Measurements from ENCODE around the gene HTRA1. TPM values are rescaled to one million over a fixed set of nuclear protein-coding genes. Genes with fewer than 3 reads are reported as not detected.

Gene HTRA1
- total RNA-seq, 2 donors from 2014 or later: 41.4 to 61.8 TPM

DNA sequence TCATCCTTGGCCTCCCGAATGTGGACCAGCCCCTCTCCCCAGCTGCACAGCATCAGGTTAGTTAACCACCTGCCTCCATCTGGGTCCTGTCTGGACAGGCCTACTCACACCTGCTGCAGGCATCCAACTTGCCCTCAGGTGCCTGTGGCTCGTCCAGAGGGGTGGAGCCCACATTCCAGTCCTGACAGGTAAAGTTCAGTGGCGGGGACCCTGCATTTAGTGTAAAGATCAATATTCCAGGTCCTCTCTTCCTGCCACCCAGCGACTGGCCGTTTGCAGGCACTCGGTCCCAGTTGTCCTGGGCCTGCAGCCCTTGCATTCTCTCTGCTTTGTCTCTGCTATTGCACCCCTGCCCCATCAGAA is 15.0 kb downstream of the HTRA1 start:
- H3K27ac ChIP-seq: no peak overlapping the region
- TF ChIP-seq POLR2AphosphoS5 (IDR thresholded peaks at IDR 0.05): no peak
- TF ChIP-seq, protein P1, sequence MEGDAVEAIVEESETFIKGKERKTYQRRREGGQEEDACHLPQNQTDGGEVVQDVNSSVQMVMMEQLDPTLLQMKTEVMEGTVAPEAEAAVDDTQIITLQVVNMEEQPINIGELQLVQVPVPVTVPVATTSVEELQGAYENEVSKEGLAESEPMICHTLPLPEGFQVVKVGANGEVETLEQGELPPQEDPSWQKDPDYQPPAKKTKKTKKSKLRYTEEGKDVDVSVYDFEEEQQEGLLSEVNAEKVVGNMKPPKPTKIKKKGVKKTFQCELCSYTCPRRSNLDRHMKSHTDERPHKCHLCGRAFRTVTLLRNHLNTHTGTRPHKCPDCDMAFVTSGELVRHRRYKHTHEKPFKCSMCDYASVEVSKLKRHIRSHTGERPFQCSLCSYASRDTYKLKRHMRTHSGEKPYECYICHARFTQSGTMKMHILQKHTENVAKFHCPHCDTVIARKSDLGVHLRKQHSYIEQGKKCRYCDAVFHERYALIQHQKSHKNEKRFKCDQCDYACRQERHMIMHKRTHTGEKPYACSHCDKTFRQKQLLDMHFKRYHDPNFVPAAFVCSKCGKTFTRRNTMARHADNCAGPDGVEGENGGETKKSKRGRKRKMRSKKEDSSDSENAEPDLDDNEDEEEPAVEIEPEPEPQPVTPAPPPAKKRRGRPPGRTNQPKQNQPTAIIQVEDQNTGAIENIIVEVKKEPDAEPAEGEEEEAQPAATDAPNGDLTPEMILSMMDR (IDR thresholded peaks at IDR 0.05): no peak
- TF ChIP-seq POLR2A (IDR thresholded peaks at IDR 0.05): no peak
- H3K9me3 ChIP-seq: no peaks in the 10 kb centered on the region
- DNase-seq (ENCODE audit: low spot score): no peak
- no peaks in the 10 kb centered on the region for H3K27me3 ChIP-seq (replicated peaks; ENCODE audit: insufficient read depth)
- no peak overlapping the region for H3K4me3 ChIP-seq
- intact Hi-C loops (cut with DNase I): no loop called here
- H3K4me1 ChIP-seq (replicated peaks): no peaks in the 10 kb centered on the region
- no peaks in the 10 kb centered on the region for H3K36me3 ChIP-seq
- 39% methylated on average over 6 of the region's 6 CpGs for WGBS

DNA sequence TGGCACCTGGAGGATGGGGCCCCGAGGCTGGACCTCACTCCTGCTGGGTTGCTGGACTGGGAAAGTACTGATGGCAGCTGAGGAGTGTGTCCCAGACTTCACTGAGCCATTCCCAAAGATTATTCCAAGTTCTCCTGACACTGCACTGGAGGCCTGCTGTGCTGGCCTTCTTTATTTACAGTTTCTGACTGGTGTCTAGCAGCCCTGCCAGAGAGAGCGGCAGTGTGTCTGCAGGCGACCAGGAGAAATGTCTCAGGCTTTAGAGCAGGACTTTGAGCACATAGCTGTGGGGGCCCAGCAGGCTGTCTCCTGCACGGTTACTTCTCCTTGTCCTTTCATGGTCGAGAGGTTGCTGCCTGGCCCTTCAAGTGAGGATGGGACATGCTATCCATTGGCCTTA is 16.1 kb downstream of the HTRA1 start:
- WGBS: 77% methylated on average over 5 of the region's 5 CpGs
- H3K4me1 ChIP-seq (replicated peaks): no peaks in the 10 kb centered on the region
- H3K9me3 ChIP-seq: no peaks in the 10 kb centered on the region
- TF ChIP-seq, protein P1 (IDR thresholded peaks at IDR 0.05): no peak
- TF ChIP-seq POLR2A (IDR thresholded peaks at IDR 0.05): no peak
- no peak for TF ChIP-seq POLR2AphosphoS5 (IDR thresholded peaks at IDR 0.05)
- no peak for DNase-seq (ENCODE audit: low spot score)
- H3K36me3 ChIP-seq: no peaks in the 10 kb centered on the region
- no peak overlapping the region for H3K4me3 ChIP-seq
- no peaks in the 10 kb centered on the region for H3K27me3 ChIP-seq (replicated peaks; ENCODE audit: insufficient read depth)
- intact Hi-C loops (cut with DNase I): no loop called here
- no peak overlapping the region for H3K27ac ChIP-seq

DNA sequence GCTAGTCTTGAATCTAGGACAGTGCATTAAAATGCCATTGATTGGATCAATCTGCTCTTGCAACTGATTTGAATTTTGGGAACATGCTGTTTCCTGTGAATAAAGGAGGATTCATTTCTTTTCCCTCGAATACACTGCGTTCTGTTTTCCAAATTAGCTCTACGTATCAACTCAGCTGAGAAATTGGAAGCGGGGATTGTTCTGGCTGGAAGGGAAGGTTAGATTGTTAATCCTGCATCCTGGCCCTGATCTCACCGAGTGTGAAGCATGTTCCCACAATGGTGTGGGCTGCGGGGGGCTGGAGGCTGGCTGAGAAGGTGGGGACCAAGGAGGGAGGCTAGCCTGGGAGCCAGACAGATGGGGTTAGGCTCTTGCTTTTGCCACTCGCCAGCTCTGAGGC is 17.6 kb downstream of the HTRA1 start:
- intact Hi-C loops (cut with DNase I): no loop called here
- no peak for DNase-seq (ENCODE audit: low spot score)
- no peaks in the 10 kb centered on the region for H3K4me1 ChIP-seq (replicated peaks)
- H3K9me3 ChIP-seq: no peaks in the 10 kb centered on the region
- 70% methylated on average over 7 of the region's 7 CpGs for WGBS
- no peaks in the 10 kb centered on the region for H3K36me3 ChIP-seq
- H3K4me3 ChIP-seq: no peak overlapping the region
- H3K27me3 ChIP-seq (replicated peaks; ENCODE audit: insufficient read depth): no peaks in the 10 kb centered on the region
- no peak overlapping the region for H3K27ac ChIP-seq
- TF ChIP-seq POLR2A (IDR thresholded peaks at IDR 0.05) (no peak), POLR2AphosphoS5 (IDR thresholded peaks at IDR 0.05) (no peak)
- TF ChIP-seq, protein P1 (IDR thresholded peaks at IDR 0.05): no peak

DNA sequence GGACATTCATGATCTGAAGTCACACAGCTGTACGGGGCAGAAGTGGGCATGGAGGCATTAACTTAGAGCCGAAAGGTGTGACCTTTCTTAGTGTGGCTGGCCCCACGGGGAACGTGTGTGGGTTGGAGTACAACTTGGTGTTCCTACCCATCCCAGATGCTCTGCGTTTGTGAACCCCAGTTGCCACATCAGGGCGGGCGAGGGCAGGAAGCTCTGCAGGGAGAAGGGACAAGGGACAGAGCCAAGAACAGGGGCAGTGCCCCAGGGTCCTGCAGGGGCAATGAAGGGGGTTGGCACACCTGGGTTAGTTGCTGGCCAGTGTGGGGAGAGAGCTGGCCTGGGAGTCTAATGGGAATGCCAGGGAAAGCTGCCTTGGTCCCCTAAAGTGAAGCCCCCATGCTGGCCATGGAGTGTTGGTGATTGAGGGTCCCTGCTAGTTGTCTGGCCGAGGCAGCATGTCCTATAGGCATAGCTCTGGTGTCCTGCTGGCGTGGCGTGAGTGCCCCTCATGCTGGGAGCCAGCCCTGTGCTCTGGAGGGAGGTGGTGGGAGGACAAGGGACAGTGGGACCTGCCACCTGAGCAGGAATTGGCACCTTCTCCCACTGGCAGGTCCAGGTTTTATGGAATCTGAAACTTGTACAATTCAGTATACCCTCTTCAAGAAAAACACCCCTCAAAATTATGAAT is 18.9 kb downstream of the HTRA1 start:
- DNase-seq (ENCODE audit: low spot score): no peak
- H3K4me1 ChIP-seq (replicated peaks): no peaks in the 10 kb centered on the region
- no peak overlapping the region for H3K4me3 ChIP-seq
- H3K27me3 ChIP-seq (replicated peaks; ENCODE audit: insufficient read depth): no peaks in the 10 kb centered on the region
- TF ChIP-seq POLR2A (IDR thresholded peaks at IDR 0.05) (no peak), POLR2AphosphoS5 (IDR thresholded peaks at IDR 0.05) (no peak)
- TF ChIP-seq, protein P1 (IDR thresholded peaks at IDR 0.05): no peak
- intact Hi-C loops (cut with DNase I): no loop called here
- no peak overlapping the region for H3K27ac ChIP-seq
- no peaks in the 10 kb centered on the region for H3K36me3 ChIP-seq
- WGBS: 95% methylated on average over 9 of the region's 10 CpGs
- H3K9me3 ChIP-seq: no peaks in the 10 kb centered on the region

DNA sequence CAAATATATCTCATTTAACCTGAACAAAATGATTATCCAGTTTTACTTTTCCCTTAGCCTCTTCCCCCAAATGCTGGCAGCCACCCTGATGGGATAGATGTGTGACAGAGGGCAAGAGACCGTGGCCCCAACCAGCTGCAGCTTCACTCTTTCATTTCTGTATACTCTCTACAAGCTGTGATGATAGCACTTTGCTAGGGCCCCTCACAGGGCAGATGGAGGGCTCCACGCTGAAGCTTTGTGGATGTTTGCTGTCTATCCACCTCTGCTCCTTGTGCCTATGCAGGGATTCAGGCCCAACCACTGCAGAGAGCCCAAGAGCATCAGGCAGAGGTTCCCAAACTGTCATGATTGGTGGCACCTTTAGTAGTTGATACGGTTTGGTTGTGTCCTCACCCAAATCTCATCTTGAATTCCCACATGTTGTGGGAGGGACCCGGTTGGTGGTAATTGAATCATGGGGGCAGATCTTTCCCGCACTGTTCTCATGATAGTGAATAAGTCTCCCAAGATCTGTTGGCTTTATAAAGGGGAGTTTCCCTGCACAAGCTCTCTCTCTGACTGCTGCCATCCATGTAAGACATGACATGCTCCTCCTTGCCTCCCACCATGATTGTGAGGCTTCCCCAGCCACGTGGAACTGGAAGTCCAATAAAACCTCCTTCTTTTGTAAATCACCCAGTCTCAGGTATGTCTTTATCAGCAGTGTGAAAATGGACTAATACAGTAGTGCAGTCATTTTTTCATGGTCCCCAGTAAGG is 20.1 kb downstream of the HTRA1 start:
- Histone ChIP-seq H3K4me1 (replicated peaks) (no peaks in the 10 kb centered on the region), H3K36me3 (no peaks in the 10 kb centered on the region), H3K9me3 (no peaks in the 10 kb centered on the region), H3K4me3 (no peak overlapping the region), H3K27ac (no peak overlapping the region), H3K27me3 (replicated peaks; ENCODE audit: insufficient read depth) (no peaks in the 10 kb centered on the region)
- intact Hi-C loops (cut with DNase I): no loop called here
- 87% methylated on average over 6 of the region's 6 CpGs for WGBS
- DNase-seq (ENCODE audit: low spot score): no peak
- TF ChIP-seq, protein P1 (IDR thresholded peaks at IDR 0.05): no peak
- TF ChIP-seq POLR2A (IDR thresholded peaks at IDR 0.05) (no peak), POLR2AphosphoS5 (IDR thresholded peaks at IDR 0.05) (no peak)
